Tibial nerve (tissue), 3 donors: Measurements from ENCODE around the gene BGN.

Experiments
- CTCF ChIP-seq, 5 experiments: fragments of 200-600 bp in 3 of 5; fragments of 450-650 bp in 2 of 5; sonication (generic) in 3 of 5; IDR thresholded peaks; one replicate each; pipeline ENCODE4 v1.5.1; 2016 to 2019; ENCODE audit warnings: antibody characterized with exemption in 5 of 5, mild to moderate bottlenecking in 3 of 5, moderate library complexity in 2 of 5
- POLR2A ChIP-seq, 2 donors: fragments of 450-650 bp; IDR thresholded peaks; one replicate each; pipeline ENCODE4 v1.6.1; 2017; ENCODE audit warnings: antibody characterized with exemption in 2 of 2, mild to moderate bottlenecking in 2 of 2, moderate library complexity in 2 of 2

DNA sequence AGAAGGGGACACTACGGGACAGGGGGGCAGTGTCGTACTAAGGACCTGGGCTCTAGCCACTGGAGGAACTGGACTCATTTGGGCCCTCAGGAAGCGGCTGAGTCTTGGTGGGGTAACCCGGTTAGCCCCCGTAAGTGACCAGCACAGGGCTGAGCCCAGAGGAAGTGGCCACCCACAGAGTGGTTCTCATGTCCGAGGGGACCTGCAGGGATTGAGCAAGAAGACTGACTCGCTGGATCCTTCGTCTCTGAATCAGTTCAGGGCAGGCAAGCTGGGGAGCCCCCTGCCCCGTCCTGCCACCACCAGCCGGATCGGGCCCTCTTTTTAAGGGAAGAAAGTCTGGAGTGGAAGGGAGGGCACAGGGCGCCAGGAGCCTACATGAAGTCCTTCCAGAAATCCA lies 719 bp upstream of the BGN start:
- TF ChIP-seq CTCF (IDR thresholded peaks at IDR 0.05) (no peak), POLR2A (IDR thresholded peaks at IDR 0.05) (no peak)
